Hematopoietic multipotent progenitor cell treated with erythropoietin and hydrocortisone succinate and interleukin-3 and kit ligand, for 8 days (in vitro differentiated cells): ENCODE data around the gene ENO4.

Experiments
- DNase-seq: peaks from one replicate; pipeline ENCODE4 v3.0.0-alpha.2; 2015

The ENO4 gene

DNA sequence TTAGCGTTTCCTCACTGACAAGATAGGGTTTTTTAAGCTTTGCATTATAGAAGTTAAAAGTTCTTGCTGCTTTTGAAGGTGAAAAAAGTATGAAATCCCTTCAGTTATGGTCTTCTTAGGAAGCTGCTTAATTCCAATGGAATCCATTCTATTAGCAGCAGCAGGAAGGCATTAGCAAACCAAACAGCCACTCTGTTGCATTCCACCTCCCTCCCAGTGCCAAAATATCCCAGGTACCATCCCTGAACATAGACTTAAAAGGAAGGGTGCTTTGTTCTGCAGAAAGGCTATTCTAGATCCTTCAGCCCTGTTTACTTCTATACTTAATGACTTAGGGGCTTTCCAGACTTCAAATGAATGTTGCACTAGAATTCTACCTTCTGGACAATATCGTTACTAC lies 23.8 kb downstream of the ENO4 start:
- DNase-seq = no peak

DNA sequence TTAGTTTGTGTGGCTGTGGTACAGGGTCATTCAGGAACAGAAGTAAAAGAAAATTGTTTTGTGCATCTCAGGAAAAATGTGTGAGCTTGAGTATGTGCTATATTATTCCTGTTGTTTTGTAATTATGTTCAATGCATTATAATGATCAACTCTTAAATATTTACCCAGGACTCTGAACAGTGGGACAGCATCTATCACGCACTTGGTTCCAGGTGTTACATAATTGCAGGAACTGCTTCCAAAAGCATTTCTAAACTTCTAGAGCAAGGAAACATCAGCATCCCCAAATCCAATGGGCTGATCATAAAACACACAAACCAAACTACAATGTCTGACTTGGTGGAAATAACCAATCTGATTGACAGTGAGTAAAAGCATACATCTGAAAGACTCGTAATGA lies 26.6 kb downstream of the ENO4 start:
- DNase-seq = no peak

- no peak for DNase-seq
Observed at GRCh38 chr10:116877391-116877790, 28.1 kb downstream of the ENO4 start.

GRCh38 chr10:116878123-116878522 lies 28.8 kb downstream of the ENO4 start:
- DNase-seq = no peak

GRCh38 chr10:116879817-116880216 lies 30.5 kb downstream of the ENO4 start:
- DNase-seq = no peak

GRCh38 chr10:116880716-116881482 lies 31.6 kb downstream of the ENO4 start:
- DNase-seq = no peak

DNA sequence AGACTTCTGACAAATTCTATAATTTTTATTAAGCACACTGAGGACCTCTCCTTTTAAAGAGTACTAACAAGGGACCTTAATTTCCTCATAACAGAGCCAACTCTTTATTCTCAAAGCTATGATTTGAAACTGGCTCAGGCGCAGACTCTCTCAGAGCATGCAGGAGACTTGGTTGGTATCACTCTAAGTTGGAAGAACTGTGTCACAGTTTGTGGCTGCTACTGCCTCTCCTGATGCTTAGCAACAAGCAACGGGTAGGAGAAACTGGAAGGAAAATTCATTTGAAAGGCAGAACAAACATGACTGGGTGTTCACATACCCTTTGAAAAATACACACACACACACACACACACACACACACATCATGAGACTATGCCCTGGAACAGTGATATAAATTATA lies 33.3 kb downstream of the ENO4 start:
- no peak for DNase-seq

GRCh38 chr10:116886772-116887171 lies 37.5 kb downstream of the ENO4 start:
- no peak for DNase-seq

- no peak for DNase-seq
Observed at GRCh38 chr10:116888380-116889055, 39.2 kb downstream of the ENO4 start.

DNA sequence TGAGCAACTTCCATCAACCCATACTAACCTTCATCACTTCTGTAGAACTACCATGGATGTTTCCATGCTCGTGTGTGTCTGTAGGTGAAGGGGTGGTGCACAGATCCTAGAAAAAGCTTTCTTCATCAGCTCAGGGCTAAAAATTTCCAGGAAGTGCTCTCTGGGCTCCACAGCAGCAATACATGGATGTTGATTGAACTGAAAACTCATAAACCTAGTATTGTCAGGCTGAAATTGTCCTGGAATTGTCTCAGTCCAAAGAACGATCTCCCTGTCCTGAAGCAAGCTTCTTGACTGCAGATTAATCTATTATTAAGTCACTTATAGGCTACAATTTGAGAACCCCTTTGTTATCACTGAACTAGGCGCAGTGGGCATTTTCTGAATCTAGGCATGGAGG lies 39.8 kb downstream of the ENO4 start:
- no peak for DNase-seq

GRCh38 chr10:116891208-116891607 lies 41.9 kb downstream of the ENO4 start:
- DNase-seq = no peak

- no peak for DNase-seq
Observed at GRCh38 chr10:116892907-116893685, 43.8 kb downstream of the ENO4 start.

GRCh38 chr10:116893686-116894037 lies 44.4 kb downstream of the ENO4 start:
- DNase-seq = no peak

DNA sequence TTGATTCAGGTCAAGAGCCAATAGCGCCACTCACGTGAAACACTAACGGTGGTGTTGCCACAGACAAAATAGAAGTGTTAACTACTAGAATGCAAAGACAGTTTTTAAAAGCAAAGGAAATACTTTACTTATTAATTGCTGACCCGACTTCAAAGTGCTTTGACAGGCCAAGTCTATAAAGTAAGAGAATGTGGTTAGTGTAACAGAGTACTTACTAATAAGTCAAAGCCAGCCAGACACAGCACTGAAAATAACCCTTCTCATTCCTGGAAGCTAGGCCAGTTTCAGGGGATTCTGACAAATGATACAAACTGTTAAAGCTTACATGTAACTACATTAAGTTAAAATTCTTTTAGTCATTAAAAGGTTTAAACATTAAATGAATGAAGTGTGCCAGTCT lies 50.3 kb downstream of the ENO4 start:
- no peak for DNase-seq

DNA sequence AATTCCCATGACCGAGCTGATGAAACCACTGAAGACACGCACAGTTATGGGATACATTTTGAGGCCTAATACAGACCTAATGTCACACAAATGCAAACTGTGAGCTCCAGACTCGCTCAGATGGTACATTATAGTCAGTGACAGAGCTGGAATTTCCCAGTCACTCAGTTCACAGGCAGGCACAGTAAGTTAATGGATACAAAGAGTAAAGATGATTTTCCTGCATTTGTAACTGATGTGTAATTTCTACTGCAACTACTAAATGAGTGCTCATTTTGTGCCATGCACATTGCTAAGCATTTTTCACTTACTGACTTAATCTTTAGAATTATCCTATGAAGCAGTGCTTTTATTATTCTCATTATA lies 56.5 kb downstream of the ENO4 start:
- no peak for DNase-seq

DNA sequence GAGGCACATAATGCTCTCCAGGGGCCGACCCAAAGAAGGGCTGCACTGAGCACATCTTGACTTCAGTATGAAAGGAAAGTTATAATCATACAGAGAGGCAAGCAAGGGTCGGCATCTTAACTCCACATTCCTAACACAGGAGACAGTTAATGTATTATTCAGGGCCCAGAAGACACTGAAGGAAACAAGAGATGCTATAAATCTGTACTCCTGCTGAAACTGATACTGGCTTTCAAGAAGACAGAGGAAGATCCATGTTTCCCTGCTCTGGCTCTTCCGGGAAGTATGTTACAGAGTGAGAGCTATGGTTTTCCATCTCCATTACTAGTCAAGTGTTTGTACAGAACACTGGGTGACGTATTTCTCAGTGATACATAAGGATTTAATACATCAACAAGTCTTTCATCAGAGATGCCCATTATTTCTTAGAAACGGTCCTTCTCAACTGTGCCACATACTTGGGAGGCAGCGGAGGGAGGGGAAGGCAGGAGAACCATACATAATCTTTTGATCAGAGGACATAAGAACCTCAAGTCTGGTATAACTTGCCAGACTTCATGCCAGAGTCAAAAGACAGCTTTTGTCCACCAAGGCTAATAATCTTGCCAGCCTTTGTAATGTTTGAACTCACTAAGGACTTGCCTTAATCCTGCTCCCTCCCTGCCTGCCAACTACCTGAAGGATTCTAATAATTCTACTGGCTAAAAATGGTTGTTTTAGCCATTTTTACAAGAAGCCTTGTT lies 58.1 kb downstream of the ENO4 start:
- DNase-seq = no peak

- DNase-seq = no peak
Observed at GRCh38 chr10:116909307-116909706, 60.0 kb downstream of the ENO4 start.

- no peak for DNase-seq
Observed at GRCh38 chr10:116910910-116911309, 61.6 kb downstream of the ENO4 start.

DNA sequence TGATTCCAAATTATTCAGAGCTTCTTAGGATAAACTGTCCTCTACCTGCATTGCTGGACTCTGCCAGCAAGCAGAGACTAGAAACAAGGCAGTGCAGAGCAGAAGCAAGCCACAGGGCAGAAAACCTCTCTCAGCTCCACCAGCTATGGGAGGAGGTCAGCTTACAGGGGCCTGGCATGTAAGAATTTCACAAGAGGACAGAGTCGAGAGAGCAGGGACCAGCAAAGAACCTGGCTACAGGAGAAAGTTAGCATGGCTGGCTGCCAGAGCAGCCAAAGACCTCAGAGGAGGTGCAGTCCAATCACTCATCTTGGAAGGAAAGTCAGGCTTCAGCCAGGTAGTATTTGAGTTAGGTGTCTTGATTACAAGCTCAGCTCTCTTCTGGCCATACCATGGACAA lies 62.9 kb downstream of the ENO4 start:
- no peak for DNase-seq

GRCh38 chr10:116913695-116914094 lies 64.4 kb downstream of the ENO4 start:
- no peak for DNase-seq

DNA sequence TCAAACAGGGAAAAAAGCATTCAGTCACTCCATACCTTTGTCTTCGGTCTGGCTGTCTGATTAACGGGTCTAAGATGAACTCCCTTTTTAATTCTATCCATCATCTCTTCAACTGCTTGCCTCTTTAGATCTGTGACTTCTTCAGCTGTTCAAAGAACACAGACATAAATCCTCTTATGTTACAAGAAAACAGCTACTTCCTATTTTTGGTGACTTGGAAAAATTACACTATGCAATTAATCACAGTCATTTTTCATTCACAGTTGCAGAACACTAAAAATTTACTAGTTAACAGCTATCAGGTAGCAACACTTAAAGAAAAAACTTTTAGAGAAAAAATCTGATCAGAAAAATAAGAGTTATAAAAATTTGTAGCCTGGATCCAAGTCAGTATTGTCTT lies 66.0 kb downstream of the ENO4 start:
- DNase-seq = no peak

DNA sequence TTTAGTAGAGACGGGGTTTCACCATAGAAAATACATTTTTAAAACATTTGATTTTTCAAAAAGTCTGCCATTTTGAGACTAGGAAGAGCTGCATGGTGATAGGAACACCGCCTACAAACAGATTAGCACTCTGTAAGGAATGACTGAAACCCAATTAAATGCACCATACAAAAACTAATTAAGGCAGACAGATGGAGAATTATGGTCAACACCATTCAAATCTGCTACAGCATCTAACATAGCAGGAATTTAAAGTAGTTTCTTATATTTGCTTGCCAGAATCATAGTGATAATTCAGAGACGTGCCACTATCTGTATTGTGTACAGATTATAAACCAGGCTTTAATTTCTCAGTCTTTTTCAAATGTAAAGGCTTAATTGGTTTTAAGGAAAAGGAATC lies 68.2 kb downstream of the ENO4 start:
- no peak for DNase-seq

DNA sequence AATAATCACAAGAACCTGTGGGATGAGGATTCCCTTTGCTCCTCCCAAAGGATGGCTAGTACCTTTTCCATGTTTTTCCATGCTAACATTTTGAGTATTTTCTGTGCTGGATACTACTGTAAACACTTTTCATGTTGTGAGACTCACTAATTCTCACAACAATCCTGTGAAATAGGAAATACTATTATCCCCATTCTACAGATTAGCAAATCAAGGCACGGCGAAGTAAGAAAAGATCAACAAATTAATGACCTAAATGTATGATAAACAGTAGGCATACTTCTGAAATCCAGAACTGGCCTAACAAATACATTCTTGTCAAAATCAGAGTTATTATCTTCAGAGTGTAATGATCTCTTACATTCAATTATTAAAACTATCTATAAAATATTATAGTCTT lies 69.3 kb downstream of the ENO4 start:
- DNase-seq = no peak
